ENCODE measurements around the gene RPS19.

The RPS19 gene

DNA sequence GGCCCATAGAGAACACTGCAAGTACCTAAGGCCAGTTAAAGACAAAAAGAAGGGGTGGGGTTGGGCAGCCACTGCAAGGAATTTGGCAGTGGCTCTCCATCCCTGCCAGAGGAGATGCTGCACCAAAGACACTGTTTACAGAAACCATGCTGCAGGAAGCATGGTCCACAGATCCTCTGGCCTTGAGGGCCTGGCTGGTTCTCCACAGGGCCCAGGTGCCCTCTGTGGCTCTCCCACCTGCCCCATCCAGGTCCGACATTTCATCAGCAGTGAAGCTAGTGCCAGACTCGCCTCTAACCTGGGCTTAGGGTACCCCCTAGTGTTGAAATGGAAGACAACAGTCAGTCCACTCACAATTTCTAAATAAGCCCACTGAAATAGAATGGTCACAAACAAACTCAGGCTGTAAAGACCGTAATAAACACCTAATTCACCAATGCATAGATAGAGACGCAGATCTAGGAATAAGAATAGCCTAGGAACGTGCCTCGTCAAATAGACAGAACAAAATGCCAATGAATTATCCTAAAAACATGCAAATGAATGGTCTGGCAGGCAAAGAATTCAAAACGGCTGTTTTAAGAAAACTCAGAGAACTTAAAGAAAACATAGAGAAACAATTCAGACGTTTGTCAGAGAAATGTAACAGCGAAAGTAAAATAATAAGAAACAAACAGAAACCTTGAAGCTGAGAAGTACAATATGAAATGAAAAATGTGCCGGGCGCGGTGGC, 38.9 kb upstream of the RPS19 start:
- TF ChIP-seq, protein P1, sequence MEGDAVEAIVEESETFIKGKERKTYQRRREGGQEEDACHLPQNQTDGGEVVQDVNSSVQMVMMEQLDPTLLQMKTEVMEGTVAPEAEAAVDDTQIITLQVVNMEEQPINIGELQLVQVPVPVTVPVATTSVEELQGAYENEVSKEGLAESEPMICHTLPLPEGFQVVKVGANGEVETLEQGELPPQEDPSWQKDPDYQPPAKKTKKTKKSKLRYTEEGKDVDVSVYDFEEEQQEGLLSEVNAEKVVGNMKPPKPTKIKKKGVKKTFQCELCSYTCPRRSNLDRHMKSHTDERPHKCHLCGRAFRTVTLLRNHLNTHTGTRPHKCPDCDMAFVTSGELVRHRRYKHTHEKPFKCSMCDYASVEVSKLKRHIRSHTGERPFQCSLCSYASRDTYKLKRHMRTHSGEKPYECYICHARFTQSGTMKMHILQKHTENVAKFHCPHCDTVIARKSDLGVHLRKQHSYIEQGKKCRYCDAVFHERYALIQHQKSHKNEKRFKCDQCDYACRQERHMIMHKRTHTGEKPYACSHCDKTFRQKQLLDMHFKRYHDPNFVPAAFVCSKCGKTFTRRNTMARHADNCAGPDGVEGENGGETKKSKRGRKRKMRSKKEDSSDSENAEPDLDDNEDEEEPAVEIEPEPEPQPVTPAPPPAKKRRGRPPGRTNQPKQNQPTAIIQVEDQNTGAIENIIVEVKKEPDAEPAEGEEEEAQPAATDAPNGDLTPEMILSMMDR (IDR thresholded peaks at IDR 0.05), result no peak
- H3K4me3 ChIP-seq, result no peak overlapping the region
- no peak for DNase-seq (ENCODE audit: low spot score)

DNA sequence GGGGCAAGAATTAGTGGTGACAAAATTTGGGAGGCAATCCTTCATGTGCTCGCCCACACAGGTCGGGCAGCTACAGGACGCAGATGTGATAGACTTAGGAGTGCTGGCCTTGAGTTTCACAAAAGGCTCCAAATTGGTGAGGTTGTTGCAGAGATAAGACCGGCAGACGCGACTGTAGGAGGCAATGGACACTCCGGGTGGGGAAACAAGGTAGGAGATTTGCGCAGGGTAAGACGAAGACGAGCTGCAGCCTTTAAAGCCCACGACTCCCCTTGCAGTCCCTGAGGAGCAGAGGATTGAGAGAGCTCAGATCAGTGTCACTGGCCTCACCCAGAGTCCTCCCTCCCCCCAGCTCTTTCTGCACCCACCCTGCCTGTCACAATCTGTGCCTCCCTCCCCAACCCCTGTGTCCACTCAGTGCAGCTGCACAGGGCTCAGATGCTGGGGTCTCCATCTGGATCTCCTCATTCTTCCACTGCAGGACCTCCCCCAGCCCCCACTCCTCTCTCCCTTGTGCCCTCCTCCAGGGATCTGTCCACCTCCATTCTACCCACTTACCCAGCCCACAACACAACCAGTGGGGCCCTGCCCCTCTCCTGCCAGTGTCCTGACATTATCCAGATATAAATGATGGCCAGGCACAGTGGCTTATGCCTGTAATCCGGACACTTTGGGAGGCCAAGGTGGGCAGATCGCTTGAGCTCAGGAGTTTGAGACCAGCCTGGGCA, 21.9 kb upstream of the RPS19 start:
- TF ChIP-seq, protein P1 (IDR thresholded peaks at IDR 0.05), result no peak

More for the DNA sequence above, 38.9 kb upstream of the RPS19 start:
- no peak overlapping the region for H3K27ac ChIP-seq

DNA sequence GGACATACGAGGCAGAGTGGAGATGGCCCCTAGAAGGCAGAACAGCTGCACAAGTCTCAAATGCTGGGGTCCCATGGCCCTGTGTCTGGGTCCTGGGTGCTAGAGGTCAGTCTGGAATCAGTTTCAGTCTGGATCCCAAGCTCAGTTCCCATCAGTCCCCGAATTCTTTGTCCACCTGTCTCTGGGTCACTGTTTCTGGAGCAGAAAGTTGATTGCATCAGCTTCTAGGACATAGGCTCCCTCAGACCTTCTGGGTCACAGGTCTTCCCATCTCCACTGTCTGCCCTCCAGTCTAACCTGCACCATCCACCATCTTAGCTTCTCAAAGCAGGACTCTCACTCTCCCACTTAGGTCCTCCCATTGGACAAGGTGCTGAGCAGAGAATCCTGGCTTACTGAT, 20.8 kb upstream of the RPS19 start:
- no peak overlapping the region for H3K4me3 ChIP-seq
- H3K27ac ChIP-seq, result no peak overlapping the region
- no peak for DNase-seq (ENCODE audit: low spot score)
- TF ChIP-seq, protein P1 (IDR thresholded peaks at IDR 0.05), result no peak

More for the DNA sequence above, 21.9 kb upstream of the RPS19 start:
- no peak overlapping the region for H3K4me3 ChIP-seq
- no peak for DNase-seq (ENCODE audit: low spot score)
- no peak overlapping the region for H3K27ac ChIP-seq

DNA sequence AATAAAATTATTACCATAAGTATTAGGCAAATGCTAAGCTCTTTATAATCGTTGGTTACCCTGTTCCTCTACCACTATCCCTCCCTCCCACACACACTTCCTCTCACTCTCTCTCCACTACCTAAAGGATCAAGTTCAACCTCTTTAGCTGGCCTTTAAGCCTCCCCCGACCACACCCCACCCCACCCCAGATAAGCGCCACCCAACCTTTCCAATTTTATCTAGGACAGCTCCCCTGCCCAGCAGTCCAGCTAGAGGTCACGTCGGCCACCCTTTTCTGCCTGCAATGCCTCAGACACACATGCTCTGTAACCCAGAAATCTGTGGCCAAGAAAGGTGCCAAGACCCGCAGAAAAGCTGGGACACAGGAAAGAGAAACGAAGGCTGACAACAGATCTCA, 16.7 kb upstream of the RPS19 start:
- TF ChIP-seq, protein P1 (IDR thresholded peaks at IDR 0.05), result no peak
- Histone ChIP-seq H3K27ac (no peak overlapping the region), H3K4me3 (no peak overlapping the region)
- no peak for DNase-seq (ENCODE audit: low spot score)

DNA sequence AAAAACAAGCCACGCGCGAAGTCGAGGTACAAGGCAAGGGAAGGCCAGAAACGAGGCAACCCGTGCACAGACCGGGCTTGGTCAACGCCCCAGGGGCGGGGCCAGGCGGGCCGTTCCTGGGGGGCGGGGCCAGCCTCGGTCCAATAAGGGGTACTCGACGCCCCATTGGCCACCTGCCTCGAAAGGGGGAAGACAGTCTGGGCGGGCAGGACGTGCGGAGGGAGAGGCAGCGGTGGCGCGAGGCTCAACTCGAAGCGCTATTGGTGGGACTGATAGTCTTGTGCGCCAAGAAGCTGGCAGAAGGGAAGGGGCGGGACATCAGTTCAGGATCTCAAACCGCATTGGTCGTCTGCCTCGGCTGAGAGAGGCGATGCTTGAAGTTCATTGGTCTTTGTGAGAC, 15.5 kb upstream of the RPS19 start, which contains the start of gene LYPD4:
LYPD4 (minus strand) TSS at position 83 of the 400 bp plus-strand sequence. CDS start 5,398 bp downstream, outside the sequence.
- no peak for DNase-seq (ENCODE audit: low spot score)
- no peak within 1 kb of the TSS for H3K27ac ChIP-seq
- H3K4me3 ChIP-seq, result no peak within 1 kb of the TSS
- TF ChIP-seq, protein P1 (IDR thresholded peaks at IDR 0.05), result no peak

DNA sequence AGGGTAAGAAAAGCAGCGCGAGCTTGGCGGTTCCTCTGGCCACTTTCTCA, 15.2 kb upstream of the RPS19 start, which contains the start of gene DMRTC2:
DMRTC2 (plus strand) TSS at position 42 of the 50 bp plus-strand sequence. CDS start 2,387 bp downstream, outside the sequence.
- TF ChIP-seq, protein P1 (IDR thresholded peaks at IDR 0.05), result no peak
- no peak for DNase-seq (ENCODE audit: low spot score)
- Histone ChIP-seq H3K4me3 (no peak within 1 kb of the TSS), H3K27ac (no peak within 1 kb of the TSS)

DNA sequence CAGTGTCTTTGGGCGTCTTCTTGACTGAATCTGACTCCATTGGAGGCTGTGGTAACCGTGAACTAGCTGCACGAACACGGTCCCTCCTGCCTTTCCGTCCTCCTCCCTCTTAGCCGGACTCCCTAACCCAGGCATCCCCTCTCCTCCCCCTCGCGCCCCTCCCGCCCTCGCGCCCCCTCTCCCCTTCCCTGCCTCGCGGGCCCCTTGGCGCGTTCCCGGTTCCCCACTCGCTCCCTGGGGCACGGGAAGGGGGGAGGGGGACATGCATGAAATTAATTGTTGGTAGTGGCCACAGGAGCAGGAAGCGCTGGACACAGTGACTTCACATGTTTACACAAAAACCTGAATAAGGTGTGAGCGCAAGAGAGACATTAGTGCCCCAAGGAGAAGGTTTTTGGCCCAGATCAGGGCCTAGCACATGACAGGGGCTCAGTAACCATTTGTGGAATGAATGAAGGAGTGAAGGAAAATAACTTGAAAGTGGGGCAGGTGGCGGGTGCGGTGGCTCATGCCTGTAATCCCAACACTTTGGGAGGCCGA, 14.9 kb upstream of the RPS19 start:
- H3K4me3 ChIP-seq, result no peak overlapping the region
- DNase-seq (ENCODE audit: low spot score), result no peak
- TF ChIP-seq, protein P1 (IDR thresholded peaks at IDR 0.05), result no peak
- no peak overlapping the region for H3K27ac ChIP-seq
